HepG2 (cell line): ENCODE data around the gene MST1R. TPM values are rescaled to one million over a fixed set of nuclear protein-coding genes. Genes with fewer than 3 reads are reported as not detected.
A peak's percentile ranks its signal among the peaks of the same experiment; 100 is the strongest.

Experiments used
- BCL6 ChIP-seq: IDR thresholded peaks from 2 replicates; pipeline ENCODE4 v1.6.1; 2016; ENCODE audit warnings: missing genetic modification reagents, missing compliant biosample characterization
- CBX2 ChIP-seq, 2 experiments: fragments of 200-600 bp in 1 of 2; sonication (generic); formaldehyde crosslinking in 1 of 2; IDR thresholded peaks; 2 replicates each; pipeline versions ENCODE4 v1.7.0 to v1.8.1; 2018 to 2022; ENCODE audit warnings: low read depth in 2 of 2, low read length in 1 of 2, mild to moderate bottlenecking in 1 of 2, missing genetic modification reagents in 1 of 2
- ELF3 ChIP-seq: IDR thresholded peaks from 2 replicates; pipeline ENCODE4 v1.6.1; 2016; ENCODE audit warnings: missing genetic modification reagents, missing compliant biosample characterization
- ESRRA ChIP-seq: sonication (generic); formaldehyde crosslinking; IDR thresholded peaks from 2 replicates; pipeline ENCODE4 v1.5.1; 2020; ENCODE audit warnings: mild to moderate bottlenecking, low read depth, missing genetic modification reagents
- GATAD1 ChIP-seq: IDR thresholded peaks from 2 replicates; pipeline ENCODE4 v1.6.1; 2016; ENCODE audit warnings: missing genetic modification reagents, missing compliant biosample characterization
- HDAC2 ChIP-seq: sonication (generic); formaldehyde crosslinking; IDR thresholded peaks from 2 replicates; pipeline ENCODE4 v1.4.0; 2020; ENCODE audit warnings: missing genetic modification reagents
- HNRNPL ChIP-seq: fragments of 200-400 bp; formaldehyde crosslinking; IDR thresholded peaks from 2 replicates; pipeline ENCODE4 v1.6.1; 2017; ENCODE audit warnings: mild to moderate bottlenecking, low read depth, low read length
- HOXA3 ChIP-seq: sonication (generic); formaldehyde crosslinking; IDR thresholded peaks from 2 replicates; pipeline ENCODE4 v1.5.0; 2020; ENCODE audit warnings: missing genetic modification reagents
- KAT7 ChIP-seq: IDR thresholded peaks from 2 replicates; pipeline ENCODE4 v1.6.1; 2018; ENCODE audit warnings: borderline replicate concordance, missing compliant biosample characterization
- MTA1 ChIP-seq: sonication (generic); formaldehyde crosslinking; IDR thresholded peaks from 2 replicates; pipeline ENCODE4 v1.4.0; 2020; ENCODE audit warnings: missing genetic modification reagents, mild to moderate bottlenecking, borderline replicate concordance
- NFKBIZ ChIP-seq: IDR thresholded peaks from 2 replicates; pipeline ENCODE4 v1.6.1; 2018; ENCODE audit warnings: missing genetic modification reagents, missing compliant biosample characterization
- PCBP1 ChIP-seq: fragments of 200-400 bp; formaldehyde crosslinking; IDR thresholded peaks from 2 replicates; pipeline ENCODE4 v1.6.1; 2017; ENCODE audit warnings: mild to moderate bottlenecking, low read depth, low read length, borderline replicate concordance
- POLR2A ChIP-seq, 2 experiments: IDR thresholded peaks; 2 replicates each; pipeline ENCODE4 v1.6.1; 2011; ENCODE audit warnings: low read depth in 2 of 2, low read length in 2 of 2, mild to moderate bottlenecking in 1 of 2, moderate library complexity in 1 of 2; ENCODE audit not compliant: insufficient read depth in 1 of 2
- REST ChIP-seq, 2 experiments: IDR thresholded peaks; 2 replicates each; pipeline ENCODE4 v1.6.1; 2011 to 2012; ENCODE audit warnings: low read length in 2 of 2, borderline replicate concordance in 1 of 2, low read depth in 1 of 2, mild to moderate bottlenecking in 1 of 2, moderate library complexity in 1 of 2
- RXRA ChIP-seq: sonication (generic); formaldehyde crosslinking; IDR thresholded peaks from 2 replicates; pipeline ENCODE4 v1.5.1; 2020; ENCODE audit warnings: missing genetic modification reagents
- SALL2 ChIP-seq: sonication (generic); formaldehyde crosslinking; IDR thresholded peaks from 2 replicates; pipeline ENCODE4 v1.8.1; 2023; ENCODE audit warnings: mild to moderate bottlenecking, missing genetic modification reagents, inconsistent platforms
- ZFX ChIP-seq: sonication (generic); formaldehyde crosslinking; IDR thresholded peaks from 2 replicates; pipeline ENCODE4 v1.4.0; 2020; ENCODE audit warnings: mild to moderate bottlenecking, low read depth, missing genetic modification reagents, moderate library complexity
- ZGPAT ChIP-seq: IDR thresholded peaks from 2 replicates; pipeline ENCODE4 v1.6.1; 2016; ENCODE audit warnings: mild to moderate bottlenecking
- ZNF510 ChIP-seq: sonication (generic); formaldehyde crosslinking; IDR thresholded peaks from 2 replicates; pipeline ENCODE4 v1.4.0; 2020; ENCODE audit warnings: low read depth, mild to moderate bottlenecking, missing genetic modification reagents
- ZNF644 ChIP-seq: IDR thresholded peaks from 2 replicates; pipeline ENCODE4 v1.6.1; 2016; ENCODE audit warnings: low read depth
- ZNF777 ChIP-seq: sonication (generic); formaldehyde crosslinking; IDR thresholded peaks from 2 replicates; pipeline ENCODE4 v1.4.0; 2020; ENCODE audit warnings: missing genetic modification reagents
- ZNF800 ChIP-seq: sonication (generic); formaldehyde crosslinking; IDR thresholded peaks from 2 replicates; pipeline ENCODE4 v1.4.0; 2020; ENCODE audit warnings: missing genetic modification reagents
- ZSCAN21 ChIP-seq: sonication (generic); formaldehyde crosslinking; IDR thresholded peaks from 2 replicates; pipeline ENCODE4 v1.8.0; 2022; ENCODE audit warnings: mild to moderate bottlenecking, missing genetic modification reagents, moderate library complexity, borderline replicate concordance
- polyA plus RNA-seq, 8 experiments: library from polyadenylated mRNA; depleted of rRNA in 3 of 8; stranded (reverse) in 7 of 8; unstranded in 1 of 8; fragments of >200 nt; fragmentation: Illumina TruSeq in 4 of 8; extraction: Trizol in 4 of 8; gene quantifications; 2 replicates each; pipeline versions ENCODE4 v1.2.1 to v1.2.3, GENCODE V29; 2011 to 2016; ENCODE audit warnings: low read depth in 4 of 8, missing spikeins in 1 of 8, mixed read lengths in 1 of 8; ENCODE audit not compliant: insufficient read depth in 1 of 8
- total RNA-seq, 5 experiments: library from RNA; depleted of rRNA; stranded (reverse); fragments of >200 nt; fragmentation: Illumina TruSeq; extraction: Trizol; gene quantifications; 2 replicates each; pipeline ENCODE4 v1.2.3, GENCODE V29; 2016; ENCODE audit warnings: low read depth in 1 of 5
- TF ChIP-seq, protein P1 (sequence below): sonication (generic); IDR thresholded peaks from 2 replicates; pipeline ENCODE4 v1.6.1; 2016; ENCODE audit warnings: low read depth, borderline replicate concordance

The MST1R gene
- total and polyA plus RNA-seq, 2 of the 13 experiments (the other 11 are each of a cell fraction or from before 2014, with no cell fraction given), result 0.11 to 0.77 TPM

- TF ChIP-seq ZGPAT (CRISPR knock-in tag) (peak; percentile 62), BCL6 (CRISPR knock-in tag) (0 out of 2 replicates have a peak, but pooled peaks have one; percentile 18), ZFX (CRISPR knock-in tag) (peak; percentile 97), SALL2 (CRISPR knock-in tag) (no peak), GATAD1 (CRISPR knock-in tag) (0 out of 2 replicates have a peak, but pooled peaks have one; percentile 18), ESRRA (CRISPR knock-in tag) (no peak), HNRNPL (peak; percentile 79; the same call in 1 of the 2 replicates), ELF3 (CRISPR knock-in tag) (0 out of 2 replicates have a peak, but pooled peaks have one; percentile 46), PCBP1 (no peak), ZNF800 (CRISPR knock-in tag) (no peak; the same call in 1 of the 2 replicates), REST (IDR thresholded peaks at IDR 0.05; ENCODE audit: borderline replicate concordance in 1 of 2, low read depth in 1 of 2, low read length in 2 of 2) (no peak), HOXA3 (CRISPR knock-in tag) (peak; percentile 39; the same call in 1 of the 2 replicates), NFKBIZ (CRISPR knock-in tag) (0 out of 2 replicates have a peak, but pooled peaks have one; percentile 43), ZNF510 (no peak), MTA1 (CRISPR knock-in tag) (peak; percentile 51; the same call in 1 of the 2 replicates), ZSCAN21 (CRISPR knock-in tag) (peak; percentile 47; the same call in 1 of the 2 replicates), HDAC2 (CRISPR knock-in tag) (peak; percentile 76), CBX2 (IDR thresholded peaks at IDR 0.05; ENCODE audit: low read depth, low read length) (no peak), CBX2 (CRISPR knock-in tag; IDR thresholded peaks at IDR 0.05; ENCODE audit: low read depth) (no peak), KAT7 (CRISPR knock-in tag) (0 out of 2 replicates have a peak, but pooled peaks have one; percentile 34), POLR2A (IDR thresholded peaks at IDR 0.05; ENCODE audit: insufficient read depth in 1 of 2, low read depth in 2 of 2, low read length in 2 of 2) (no peak), RXRA (CRISPR knock-in tag) (peak; percentile 66), ZNF644 (CRISPR knock-in tag) (peak; percentile 64; the same call in 1 of the 2 replicates), ZNF777 (CRISPR knock-in tag) (no peak)
- TF ChIP-seq, protein P1, sequence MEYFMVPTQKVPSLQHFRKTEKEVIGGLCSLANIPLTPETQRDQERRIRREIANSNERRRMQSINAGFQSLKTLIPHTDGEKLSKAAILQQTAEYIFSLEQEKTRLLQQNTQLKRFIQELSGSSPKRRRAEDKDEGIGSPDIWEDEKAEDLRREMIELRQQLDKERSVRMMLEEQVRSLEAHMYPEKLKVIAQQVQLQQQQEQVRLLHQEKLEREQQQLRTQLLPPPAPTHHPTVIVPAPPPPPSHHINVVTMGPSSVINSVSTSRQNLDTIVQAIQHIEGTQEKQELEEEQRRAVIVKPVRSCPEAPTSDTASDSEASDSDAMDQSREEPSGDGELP, result peak; percentile 93
Measured at GRCh38 chr3:49873623-49874022, 30.1 kb downstream of the MST1R start (continued).
